SW 1271 (cell line): ENCODE measurements around the gene ZFR2.
A peak's percentile ranks its signal among the peaks of the same experiment; 100 is the strongest.

Experiments
- DNase-seq, 2 experiments: peaks; one replicate each; lab custom pipeline; 2025; lab: John Stamatoyannopoulos, UW

ZFR2 gene

DNA sequence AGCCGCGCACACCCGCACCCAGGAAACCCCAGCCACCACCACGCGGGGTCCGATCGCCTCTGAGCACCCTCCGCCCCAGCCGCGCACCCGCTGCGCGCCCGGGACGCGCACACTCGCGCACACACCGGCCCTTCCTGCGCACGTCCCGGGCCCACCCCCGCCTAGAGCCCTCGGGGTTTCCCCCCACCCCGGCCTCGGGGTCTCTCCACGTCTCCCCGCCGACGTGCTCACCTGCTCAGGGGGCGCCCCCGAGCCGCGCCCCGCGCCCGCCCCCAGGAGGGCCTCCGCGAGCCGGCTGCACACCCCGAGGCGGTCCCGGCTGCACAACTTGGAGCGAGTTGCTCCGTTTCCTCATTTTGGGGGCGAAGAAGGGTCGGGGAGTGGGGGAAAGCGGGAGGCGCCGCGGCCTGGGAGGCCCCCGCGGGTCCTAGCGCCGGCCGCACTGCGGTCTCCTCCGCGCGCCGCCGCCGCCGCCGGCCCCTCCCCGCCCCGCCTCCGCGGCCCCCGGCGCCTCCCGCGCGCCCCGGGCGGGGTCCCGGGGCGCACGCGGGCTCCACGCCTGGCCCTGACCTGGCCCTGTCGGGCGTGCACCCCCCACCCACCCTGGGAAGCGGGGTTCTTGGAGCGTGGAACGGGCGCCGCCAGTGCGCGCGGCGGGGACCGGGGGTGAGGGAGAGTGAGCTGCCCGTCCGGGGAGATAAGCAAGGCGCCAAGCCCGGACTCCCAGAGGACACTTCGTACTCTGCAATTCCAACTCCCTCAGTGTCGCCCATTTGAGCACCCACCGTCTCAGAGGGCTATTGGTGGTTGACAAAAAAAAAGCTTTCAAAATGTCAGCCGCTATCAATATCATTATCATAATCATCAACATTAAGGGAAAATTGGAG lies 82.7 kb downstream of the ZFR2 start, which contains the start of gene MATK:
TSS of gene MATK (minus strand) at position 444 of the 887 bp plus-strand sequence. CDS start 1,246 bp downstream, outside the sequence.
- no peak for DNase-seq

DNA sequence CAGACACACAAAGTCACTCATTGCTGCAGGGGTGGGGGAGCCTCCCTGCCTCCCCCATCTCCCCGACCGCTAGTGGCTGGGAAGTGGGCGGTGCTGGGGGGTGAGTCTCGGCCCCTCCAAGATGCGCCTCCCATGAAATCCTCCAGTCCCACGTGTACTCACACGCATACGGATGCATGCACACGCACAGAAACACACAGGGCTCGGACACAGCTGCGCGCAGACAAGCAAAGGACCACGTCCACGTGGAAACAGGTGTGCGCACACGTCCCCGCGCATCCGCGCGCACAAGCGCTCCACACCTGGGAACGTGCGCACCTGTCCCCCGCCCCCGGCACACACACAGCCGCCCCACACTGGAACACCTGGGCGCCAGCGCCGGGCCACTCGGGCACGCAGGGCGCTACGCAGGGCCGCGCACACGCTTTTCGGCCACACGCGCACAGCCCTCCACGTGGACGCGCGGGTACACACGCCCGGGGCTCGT lies 83.3 kb downstream of the ZFR2 start:
- no peak for DNase-seq

DNA sequence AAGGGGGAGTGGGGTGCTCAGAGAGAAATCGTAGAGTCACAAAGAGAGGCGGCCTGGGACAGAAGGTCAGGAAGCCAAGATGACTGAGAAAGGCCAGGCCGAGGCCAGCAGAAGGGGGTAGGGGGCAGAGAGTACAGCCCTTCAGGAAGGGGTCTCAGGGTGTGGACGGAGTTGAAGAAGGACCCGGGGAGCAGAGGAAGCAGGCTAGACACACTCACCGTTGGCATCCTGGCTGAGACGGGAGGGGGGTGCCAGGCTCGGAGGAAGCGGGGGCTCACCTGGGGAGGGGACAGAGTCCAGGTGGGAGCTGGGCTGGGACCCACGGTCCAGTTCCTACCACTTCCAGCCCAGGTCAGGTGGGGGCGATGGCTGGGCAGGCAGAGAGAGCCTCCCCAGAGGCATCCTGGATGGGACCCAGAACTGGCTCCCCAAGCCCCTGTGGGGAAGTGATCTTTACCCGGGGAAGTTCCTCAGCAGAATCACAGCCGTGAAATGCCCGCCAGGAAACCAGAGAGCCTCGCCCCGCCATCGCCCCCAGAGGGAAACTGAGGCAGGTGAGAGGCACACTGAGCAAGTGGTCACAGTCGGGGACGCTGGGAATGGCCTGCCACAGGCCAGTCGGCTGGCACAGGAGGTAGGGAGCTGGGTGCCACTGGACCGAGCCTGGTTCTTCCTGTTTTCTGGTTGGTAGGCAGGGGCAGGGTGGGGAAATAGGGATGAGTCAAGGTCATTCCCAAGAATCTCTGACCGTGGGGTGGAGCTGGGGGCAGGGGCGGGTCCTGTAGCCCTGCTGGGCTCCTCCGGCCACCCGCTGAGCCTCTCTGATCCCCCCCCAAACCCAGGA lies 84.0 kb downstream of the ZFR2 start:
- DNase-seq, result peak in 1 of 2 experiments; percentile 41

DNA sequence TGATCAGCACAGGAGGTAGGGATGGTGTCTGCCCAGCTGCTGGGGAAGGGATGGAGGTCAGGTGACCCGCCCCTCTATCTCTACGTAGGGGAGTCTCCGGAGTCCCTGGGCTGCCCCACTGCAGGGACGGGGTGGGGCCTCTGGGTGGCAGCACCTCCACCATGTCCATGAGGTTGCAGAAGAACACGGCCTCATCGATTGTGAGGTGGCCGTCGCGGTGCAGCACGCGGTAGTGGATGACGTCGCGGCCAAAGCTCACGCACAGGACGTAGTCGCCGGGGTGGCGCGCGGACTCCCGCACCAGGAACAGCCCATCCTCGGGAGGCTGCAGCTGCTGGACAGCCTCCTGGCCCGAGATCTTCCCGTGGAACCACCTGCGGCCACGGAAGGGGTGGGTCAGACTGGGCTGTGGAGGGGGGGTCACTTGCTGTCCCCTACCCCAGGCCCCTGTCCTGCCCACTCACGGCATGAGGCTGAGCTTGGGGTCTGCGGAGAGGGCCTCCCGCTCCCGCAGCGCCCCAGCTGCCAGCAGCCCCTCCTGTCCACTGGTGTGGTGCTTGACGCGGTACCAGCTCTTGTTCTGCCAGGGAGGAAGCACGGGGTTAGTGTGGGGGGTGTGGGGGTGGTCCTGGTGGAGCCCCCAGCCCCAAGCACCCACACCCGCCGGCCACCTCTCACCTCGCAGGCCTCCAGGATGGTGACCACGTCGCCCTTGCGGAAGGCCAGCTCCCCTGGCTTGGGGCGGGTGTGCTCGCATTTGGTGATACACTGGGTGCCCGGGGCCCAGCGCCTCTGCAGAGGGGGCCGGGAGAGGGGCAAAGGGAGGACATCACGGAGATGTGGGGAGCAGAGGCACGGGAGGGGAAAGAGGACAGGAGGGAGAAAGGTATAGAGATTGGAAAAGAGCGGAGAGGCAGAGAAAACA lies 84.9 kb downstream of the ZFR2 start:
- DNase-seq, result no peak

DNA sequence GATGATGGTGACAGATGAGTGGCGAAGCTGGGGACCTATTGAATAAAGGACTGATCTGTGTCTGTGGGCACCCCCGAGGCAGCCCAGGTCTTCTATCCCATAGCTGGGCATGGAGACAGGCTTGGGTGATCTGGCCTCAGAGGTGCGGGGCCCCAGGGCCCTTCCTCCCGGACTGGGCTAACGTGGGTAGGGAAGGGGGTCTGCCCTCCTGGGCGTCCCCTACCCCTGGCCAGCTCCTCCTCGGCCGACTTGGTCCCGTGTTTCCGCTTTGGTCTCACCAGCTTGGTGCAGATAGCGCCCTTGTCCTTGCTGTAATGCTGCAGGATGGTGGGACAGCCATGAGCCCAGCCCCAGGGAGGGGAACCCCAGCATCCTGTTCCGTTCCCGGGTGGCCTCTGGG lies 85.9 kb downstream of the ZFR2 start:
- no peak for DNase-seq

DNA sequence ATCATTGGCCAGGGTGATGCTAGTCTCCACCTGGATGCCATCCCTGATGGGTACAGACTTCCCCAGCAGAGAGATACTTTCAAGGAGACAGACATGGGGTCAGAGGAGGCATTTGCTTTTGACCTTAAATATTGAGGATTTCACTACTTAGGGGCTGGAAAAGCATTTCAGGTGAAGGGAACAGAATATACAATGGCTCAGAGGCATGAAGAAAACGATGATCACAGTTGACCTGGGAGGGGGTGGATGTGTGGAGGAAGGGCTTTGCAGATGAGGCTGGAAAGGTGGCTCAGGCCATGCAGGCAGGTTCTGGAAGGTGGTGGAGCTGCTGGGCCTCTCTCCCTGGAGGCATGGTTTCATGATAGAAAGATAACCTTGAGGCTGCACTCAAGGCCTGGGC lies 86.5 kb downstream of the ZFR2 start:
- no peak for DNase-seq

DNA sequence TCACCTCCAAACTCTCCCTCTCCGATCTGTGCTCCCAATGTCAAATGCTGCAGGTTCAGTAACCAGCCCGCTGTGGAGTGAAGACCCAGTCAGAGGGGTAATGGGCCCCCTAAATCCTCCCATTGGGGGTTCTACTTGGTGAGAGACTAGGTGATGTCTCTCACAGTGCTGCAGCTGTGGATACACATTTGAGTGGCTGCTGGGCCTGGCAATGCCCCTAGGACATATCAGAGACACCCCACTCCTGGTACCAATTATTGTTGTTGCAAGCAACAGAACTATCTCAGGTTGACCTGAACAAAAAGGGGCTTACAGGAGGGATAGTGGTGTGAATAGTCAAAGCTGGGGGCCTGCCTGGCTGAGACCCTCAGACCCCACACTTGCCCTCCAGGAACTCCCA lies 87.2 kb downstream of the ZFR2 start:
- no peak for DNase-seq

DNA sequence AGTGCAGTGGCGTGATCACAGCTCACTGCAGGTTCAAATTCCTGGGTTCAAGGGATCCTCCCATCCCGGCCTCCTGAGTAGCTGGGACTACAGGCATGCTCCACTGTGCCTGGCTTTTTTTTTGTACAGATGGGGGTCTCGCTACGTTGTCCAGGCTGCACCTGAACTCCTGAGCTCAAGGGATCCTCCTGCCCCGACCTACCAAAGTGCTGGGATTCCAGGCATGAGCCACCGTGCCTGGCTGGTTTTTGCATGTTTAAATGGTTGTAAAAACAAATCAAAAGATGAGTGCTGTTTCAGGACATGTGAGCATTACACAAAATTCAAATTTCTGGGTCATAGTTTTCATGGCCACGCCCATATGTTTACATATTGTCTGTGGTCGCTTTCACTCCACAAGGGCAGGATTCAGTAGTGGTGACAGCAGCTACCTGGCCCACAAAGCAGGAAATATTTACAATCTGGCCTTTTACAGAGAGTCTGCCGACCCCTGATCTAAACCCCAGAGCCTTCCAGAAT lies 88.0 kb downstream of the ZFR2 start:
- DNase-seq, result no peak

DNA sequence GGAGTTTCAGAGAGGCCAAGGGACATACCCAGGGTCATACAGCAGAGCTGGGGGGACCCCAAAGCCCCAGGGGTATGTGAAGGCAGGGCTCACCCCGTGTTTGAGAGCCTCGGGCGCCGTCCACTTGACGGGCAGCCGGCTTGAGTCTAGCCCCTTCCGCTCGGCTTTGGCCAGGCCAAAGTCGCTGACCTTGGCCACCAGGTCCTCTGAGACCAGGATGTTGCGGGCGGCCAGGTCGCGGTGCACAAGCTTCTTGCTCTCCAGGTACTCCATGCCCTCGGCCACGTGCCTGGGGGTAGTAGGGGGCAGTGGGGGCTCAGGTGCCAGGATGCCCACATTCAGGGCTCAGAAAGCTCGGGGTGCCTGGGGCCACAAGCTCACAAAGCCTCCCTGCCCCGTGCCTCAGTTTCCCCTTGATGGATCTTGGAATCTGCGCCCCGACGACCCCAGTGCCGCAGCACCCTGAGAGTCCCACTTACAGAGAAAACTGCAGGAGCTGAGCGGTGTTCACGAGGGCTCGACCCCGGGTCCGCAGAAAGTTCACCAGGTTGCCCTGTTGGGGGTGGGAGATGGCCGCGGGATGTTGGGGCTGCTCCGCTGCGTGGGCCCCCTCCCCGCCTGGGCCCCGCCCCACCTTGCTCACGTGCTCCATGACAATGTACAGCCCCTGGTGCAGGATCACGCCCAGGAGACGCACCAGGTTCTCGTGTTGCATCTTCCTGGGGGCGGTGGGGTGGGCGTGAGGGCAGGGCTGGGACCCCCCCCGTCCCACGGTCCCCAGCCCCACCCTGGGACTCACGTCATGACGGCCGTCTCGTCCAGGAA lies 89.7 kb downstream of the ZFR2 start:
- no peak for DNase-seq

DNA sequence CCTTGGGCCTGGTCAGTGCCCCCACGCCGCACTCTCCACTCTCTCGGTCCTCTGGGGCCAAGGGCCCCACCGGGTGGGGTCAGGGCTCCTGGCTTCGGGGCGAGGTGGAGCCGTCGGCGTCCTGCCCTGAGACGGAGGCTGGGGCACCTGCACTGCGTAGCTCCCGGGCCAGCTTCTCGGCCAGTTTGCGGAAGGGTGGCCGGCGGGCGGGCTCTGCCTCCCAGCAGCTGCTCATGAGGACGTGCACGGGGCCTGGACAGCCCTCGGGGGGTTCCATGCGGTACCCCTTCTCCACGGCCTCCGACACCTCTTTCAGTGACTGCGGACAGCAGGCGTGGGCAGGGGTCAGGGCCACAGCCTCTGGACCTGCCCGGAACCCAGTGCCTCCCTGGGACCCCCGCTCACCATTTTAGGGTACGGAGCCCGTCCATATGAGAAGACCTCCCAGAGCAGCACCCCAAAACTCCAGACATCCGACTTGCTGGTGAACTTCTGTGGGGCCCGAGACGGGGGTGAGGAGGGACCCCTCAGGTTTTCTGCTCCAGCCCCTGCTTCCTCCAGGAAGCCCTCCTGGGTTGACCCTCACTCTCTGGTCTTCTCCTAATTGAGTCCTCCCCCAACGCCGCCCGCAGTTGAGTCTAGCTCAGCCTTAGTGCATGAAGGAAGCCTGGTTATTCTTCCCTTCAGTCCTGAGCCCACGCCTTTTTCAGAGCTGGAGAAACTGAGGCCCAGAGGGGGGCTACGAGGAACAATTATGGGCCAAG lies 90.6 kb downstream of the ZFR2 start:
- no peak for DNase-seq

DNA sequence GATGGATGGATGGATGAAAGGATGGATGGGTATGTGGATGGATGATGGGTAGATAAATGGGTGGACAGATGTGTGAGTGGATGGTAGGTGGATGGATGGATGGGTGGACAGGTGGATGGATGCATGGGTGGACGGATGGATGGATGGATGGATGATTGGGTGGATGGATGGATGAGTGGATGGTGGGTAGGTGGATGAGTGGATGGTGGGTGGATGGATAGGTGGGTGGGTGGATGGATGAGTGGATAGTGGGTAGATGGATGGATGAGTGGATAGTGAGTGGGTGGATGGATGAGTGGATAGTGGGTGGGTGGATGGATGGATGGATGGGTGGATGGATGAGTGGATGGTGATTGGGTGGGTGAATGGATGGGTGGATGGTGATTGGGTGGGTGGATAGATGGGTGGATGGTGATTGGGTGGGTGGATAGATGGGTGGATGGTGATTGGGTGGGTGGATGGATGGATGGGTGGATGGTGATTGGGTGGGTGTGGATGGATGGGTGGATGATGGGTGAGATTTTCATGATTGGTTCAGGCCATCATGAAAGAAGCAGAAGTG lies 92.3 kb downstream of the ZFR2 start:
- no peak for DNase-seq

DNA sequence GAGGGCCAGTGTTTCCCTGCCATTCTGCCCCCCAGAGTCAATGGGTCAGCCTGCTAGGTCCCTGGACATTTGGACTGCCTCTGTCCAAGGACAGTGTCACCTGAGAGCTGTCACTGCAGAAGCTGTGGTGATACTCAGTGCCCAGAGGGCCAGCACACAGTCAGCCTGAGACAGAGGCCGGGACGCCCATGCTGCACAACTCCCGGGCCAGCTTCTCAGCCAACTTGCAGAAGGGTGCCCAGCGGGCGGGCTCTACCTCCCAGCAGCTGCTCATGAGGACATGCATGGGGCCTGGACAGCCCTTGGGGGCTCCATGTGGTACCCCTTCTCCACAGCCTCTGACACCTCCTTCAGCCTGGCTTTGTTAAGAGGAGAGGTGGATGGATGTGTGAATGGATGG lies 93.0 kb downstream of the ZFR2 start:
- DNase-seq, result no peak

DNA sequence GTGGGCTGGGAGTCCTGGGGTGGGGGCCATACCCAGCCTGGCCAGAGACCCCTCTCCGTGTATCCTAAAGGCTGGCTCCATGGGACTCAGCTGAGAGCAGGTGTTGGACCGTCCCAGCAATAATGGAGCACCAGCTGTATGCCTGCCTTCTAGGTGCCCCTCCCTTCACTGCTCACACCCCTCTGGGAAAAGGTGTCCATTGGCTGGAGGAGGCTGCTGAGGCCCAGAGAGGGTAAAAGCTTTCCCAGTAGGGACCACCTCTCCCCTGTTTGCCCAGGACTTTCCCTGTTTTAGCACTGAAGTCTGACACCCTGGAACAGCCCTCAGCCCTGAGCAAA lies 93.5 kb downstream of the ZFR2 start:
- no peak for DNase-seq

DNA sequence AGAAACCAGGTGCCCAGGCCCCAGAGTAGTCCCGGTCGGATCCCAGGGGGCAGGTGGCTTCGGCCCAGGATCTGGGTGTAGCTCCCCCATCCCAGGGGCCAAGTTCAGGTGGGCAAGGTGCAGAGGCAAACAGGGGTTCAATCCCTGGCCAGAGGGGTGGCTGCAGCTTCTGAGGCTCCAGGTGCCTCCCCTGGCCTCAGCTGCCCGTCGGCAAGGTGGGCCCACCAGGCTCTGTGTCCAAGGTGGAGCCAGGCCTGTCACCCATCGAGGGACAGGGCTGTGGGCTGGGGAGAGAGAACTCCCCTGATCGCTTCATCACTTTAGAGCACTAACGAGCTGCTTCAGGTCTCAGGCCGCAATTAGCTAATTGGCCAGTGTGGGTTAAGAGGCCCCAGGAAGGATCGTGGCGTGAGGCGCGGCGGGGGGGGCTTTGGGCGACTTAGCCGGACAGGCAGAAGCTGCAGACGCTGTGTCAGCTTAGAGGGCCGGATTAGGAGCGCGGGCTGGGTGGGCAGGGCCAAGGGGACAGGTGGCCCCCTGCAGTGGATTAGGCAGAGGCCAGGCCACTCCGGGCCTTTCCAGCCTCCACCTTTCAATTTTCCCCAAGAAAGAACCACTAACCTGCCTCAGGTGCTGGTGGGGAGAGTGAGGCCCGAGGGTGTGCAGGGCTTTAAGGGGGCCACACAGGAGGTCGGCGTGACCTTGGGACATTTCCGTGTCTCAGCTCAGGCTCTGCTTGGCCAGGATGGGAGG lies 94.0 kb downstream of the ZFR2 start:
- DNase-seq, result no peak

DNA sequence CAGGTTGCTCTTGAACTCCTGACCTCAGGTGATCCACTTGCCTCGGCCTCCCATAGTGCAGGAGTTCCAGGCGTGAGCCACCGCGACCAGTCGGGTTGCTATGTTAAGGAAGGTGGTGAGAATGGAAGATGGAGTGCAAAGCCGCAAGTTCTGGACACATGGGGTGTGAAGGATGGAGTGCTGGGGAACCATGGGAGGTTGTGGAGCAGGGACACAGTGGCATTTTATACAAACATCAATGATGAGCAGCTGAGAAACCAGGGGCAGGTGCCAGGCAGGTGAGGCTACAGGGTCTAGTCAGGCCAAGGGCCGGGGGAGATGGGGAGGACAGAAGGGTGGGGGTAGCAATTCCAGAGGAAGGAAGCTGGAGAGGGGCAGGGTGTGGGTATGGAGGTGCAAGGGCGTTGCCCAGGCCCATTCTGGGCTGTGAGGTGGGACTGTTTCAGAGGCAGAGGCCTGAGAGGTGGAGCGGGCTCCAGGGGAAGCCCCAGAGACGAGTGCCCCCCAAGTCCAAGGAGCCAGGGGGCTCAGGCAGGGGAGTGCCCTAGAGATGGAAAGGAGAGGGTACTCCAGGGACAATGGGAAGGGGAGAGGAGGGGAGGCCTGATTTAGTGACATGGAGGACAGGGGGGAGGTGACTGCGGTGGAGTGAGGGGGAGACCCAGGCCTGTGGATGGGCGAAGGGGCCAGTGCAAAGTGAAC lies 94.9 kb downstream of the ZFR2 start:
- DNase-seq, result no peak

DNA sequence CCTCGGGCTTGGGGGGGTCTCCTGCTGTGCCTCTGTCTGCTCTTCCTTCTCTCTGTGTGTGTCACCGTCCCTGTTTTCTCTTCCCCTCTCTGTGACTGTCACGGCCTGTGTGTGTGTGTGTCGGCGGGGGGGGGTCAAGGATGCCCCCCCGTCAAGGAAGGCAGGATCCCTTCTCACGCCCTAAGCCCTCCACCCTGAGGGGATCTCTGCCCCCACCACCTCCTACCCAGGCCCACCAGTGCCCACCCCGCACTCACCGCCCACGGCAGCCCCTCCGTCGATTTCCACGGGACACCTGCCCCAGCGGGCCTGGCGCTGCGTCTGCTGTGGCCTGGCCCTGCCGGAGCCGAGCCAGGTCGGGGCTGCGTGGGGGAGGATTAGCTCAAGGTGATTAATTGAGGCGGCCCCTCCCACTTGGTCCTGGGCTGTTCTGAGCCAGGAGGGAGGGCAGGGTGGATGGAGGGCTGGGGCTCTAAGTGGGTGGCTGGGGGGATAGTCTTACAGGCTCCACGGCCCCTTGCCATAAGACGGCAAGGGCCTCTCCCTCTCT lies 96.9 kb downstream of the ZFR2 start, which contains the start of gene RAX2:
TSS of gene RAX2 (minus strand) at position 323 of the 550 bp plus-strand sequence. CDS start 486 bp downstream, outside the sequence.
- DNase-seq, result no peak

DNA sequence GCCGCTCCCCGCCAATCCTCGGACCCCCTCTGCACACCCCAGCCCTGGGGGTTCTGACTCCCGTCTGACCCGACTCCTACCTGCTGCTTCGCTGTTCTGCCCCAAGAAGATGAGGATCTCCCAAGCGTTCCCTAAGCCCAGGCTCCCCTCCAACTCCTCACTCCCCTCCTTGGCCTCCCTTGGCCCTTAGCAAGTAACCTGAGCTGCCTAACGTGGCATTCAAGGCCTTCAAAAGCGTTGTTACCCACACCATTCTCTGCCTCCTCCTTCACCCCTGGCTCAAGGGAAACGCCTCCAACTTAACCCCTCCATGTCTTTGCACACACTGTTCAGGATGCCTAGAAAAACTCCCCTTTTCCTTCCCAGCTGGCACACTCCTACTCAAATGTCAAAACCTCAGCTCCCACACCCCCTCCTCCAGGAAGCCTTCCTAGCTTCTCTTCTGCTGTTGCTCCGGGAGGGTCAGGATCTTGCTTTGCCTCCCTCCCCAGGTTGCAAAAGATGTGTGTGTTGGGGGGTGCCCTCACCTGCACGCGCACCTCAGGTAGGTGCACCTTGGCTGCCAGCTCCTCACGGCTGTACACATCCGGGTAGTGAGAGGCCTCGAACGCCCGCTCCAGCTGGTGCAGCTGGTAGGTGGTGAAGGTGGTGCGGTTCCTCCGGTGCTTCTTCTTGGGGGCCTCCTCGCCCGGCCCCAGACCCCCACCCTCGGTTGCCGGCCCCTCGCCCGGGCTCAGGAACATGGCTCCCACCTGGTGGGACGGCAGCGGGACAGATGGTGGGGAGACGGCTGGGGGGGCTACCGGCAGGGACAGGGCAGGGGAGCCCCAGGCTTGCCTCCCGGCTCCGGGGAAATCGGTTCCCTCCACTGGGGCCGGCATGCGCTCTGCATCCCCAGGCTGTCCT lies 97.6 kb downstream of the ZFR2 start:
- DNase-seq, result no peak
